ENCODE measurements around the gene SLC25A43. TPM values are rescaled to one million over a fixed set of nuclear protein-coding genes. Genes with fewer than 3 reads are reported as not detected.

Gene SLC25A43
- total and polyA plus RNA-seq, 8 donors = 0.58 to 36.2 (median 9.7) TPM

GRCh38 chrX:119419898-119420297 lies 20.8 kb downstream of the SLC25A43 start:
- no peak for DNase-seq
- WGBS, 5 donors = 85 to 98% (median 95%) methylated on average over 2 of the region's 2 CpGs
- Histone ChIP-seq H3K27me3 (no peaks in the 10 kb centered on the region), H3K4me1 (no peaks in the 10 kb centered on the region), H3K4me3 (no peak overlapping the region), H3K27ac (no peak overlapping the region), H3K9me3 (no peaks in the 10 kb centered on the region), H3K36me3 (peaks cover 0 to 8% (median 2%) of the 10 kb centered on the region in 4 donors)
- TF ChIP-seq CTCF (IDR thresholded peaks at IDR 0.05) = no peak
- no peak for TF ChIP-seq POLR2AphosphoS5 (IDR thresholded peaks at IDR 0.05)
- no peak for TF ChIP-seq POLR2A (IDR thresholded peaks at IDR 0.05)
- no peak for TF ChIP-seq EP300 (IDR thresholded peaks at IDR 0.05)
- intact Hi-C loops (cut with DNase I; ENCODE audit: low total_unique reads) = no loop called here

DNA sequence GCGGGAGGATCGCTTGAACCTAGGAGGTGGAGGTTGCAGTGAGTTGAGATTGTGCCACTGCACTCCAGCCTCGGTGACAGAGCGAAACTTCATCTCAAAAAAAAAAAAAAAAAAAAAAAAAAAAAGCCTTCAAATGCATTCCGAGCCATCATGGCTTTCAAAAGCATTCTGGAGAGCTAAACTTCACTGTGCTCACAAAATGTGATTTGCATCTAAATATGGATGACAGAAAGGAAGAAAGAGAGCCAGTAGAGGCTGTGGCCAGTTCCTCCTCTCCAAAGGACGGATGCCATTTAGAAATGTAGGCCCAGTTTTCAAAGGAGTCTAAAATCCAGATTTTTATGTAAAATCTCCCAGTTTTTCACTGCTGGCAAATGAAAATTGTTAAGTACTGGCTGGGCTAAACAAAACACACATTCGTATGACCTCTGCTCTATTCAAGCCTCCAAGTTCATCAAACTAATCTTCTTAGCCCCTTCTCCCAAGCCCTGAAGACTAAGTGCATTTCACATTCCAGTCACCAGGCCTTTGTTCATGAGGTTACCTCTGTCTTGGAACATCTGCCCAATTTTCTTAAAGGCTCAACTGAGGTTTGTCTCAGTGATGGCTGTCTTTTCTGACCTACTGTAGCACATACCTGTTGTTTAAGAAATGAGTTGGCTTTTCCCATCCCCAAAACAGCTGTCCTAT lies 22.0 kb downstream of the SLC25A43 start:
- Histone ChIP-seq H3K4me1 (no peaks in the 10 kb centered on the region), H3K27ac (no peak overlapping the region), H3K27me3 (no peaks in the 10 kb centered on the region), H3K4me3 (no peak overlapping the region), H3K36me3 (peaks cover 0 to 8% (median 3%) of the 10 kb centered on the region in 4 donors), H3K9me3 (no peaks in the 10 kb centered on the region)
- WGBS, 5 donors = 80 to 98% (median 88%) methylated on average over 5 to 7 of the region's 7 CpGs
- intact Hi-C loops (cut with DNase I; ENCODE audit: low total_unique reads) = no loop called here
- no peak for DNase-seq
- TF ChIP-seq EP300 (IDR thresholded peaks at IDR 0.05) = no peak
- no peak for TF ChIP-seq POLR2A (IDR thresholded peaks at IDR 0.05)
- TF ChIP-seq POLR2AphosphoS5 (IDR thresholded peaks at IDR 0.05) = no peak
- TF ChIP-seq CTCF (IDR thresholded peaks at IDR 0.05) = no peak

GRCh38 chrX:119423631-119424030 lies 24.5 kb downstream of the SLC25A43 start:
- WGBS, 5 donors = 89 to 98% (median 94%) methylated on average over 12 to 14 of the region's 14 CpGs
- no peak overlapping the region for H3K27ac ChIP-seq
- no peaks in the 10 kb centered on the region for H3K27me3 ChIP-seq
- H3K4me1 ChIP-seq = no peaks in the 10 kb centered on the region
- no peak for DNase-seq
- H3K36me3 ChIP-seq = peaks cover 0 to 8% (median 3%) of the 10 kb centered on the region in 4 donors
- no peak overlapping the region for H3K4me3 ChIP-seq
- no peak for TF ChIP-seq EP300 (IDR thresholded peaks at IDR 0.05)
- TF ChIP-seq CTCF (IDR thresholded peaks at IDR 0.05) = no peak
- no peak for TF ChIP-seq POLR2AphosphoS5 (IDR thresholded peaks at IDR 0.05)
- TF ChIP-seq POLR2A (IDR thresholded peaks at IDR 0.05) = no peak
- intact Hi-C loops (cut with DNase I; ENCODE audit: low total_unique reads) = no loop called here
- H3K9me3 ChIP-seq = no peaks in the 10 kb centered on the region

DNA sequence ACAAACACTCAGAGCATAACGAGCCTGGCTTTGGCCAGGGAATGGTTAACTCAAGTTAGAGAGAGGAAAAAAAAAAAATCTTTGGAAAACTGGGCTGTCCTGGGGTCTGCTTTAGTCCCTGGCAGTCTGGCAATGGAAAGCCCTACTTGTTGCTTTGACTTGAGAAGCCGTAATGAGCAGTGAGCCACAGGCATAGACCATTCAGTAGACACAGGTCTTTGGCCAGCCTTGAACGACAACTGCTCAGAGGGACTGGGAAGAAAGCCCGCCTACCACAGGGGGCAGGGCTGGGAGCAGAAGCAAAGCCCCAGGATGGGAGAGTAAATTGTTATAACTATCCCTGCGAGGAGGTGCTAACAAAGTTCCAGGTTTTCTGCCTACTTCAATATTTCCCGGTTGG lies 25.9 kb downstream of the SLC25A43 start:
- Histone ChIP-seq H3K36me3 (peaks cover 0 to 8% (median 3%) of the 10 kb centered on the region in 4 donors), H3K9me3 (no peaks in the 10 kb centered on the region), H3K4me1 (no peaks in the 10 kb centered on the region), H3K27ac (no peak overlapping the region), H3K4me3 (no peak overlapping the region), H3K27me3 (no peaks in the 10 kb centered on the region)
- intact Hi-C loops (cut with DNase I; ENCODE audit: low total_unique reads) = no loop called here
- 55 to 74% (median 68%) methylated on average over 3 to 6 of the region's 6 CpGs for WGBS, 5 donors
- TF ChIP-seq POLR2A (IDR thresholded peaks at IDR 0.05) (no peak), POLR2AphosphoS5 (IDR thresholded peaks at IDR 0.05) (no peak), EP300 (IDR thresholded peaks at IDR 0.05) (no peak), CTCF (IDR thresholded peaks at IDR 0.05) (no peak)
- DNase-seq = no peak

All from stomach (tissue), 9 donors.